H54 (cell line): ENCODE results near the gene RASGRP2.

Experiments
- DNase-seq: peaks from one replicate; pipeline ENCODE4 v3.0.0; 2011; ENCODE audit warnings: low spot score, mixed read lengths; ENCODE audit not compliant: insufficient read length
- FAIRE-seq: peaks from 3 replicates; lab custom pipeline; 2011; peaks lifted over from hg19 to GRCh38; lab: Jason Lieb, UNC
- POLR2A ChIP-seq: IDR thresholded peaks from 2 replicates; pipeline ENCODE4 v1.6.1; 2011; ENCODE audit warnings: low read depth, mild to moderate bottlenecking, low read length

The RASGRP2 gene

GRCh38 chr11:64744544-64745188, 724 bp upstream of the RASGRP2 start:
- no peak for TF ChIP-seq POLR2A
- DNase-seq (no peak), FAIRE-seq (no peak)

GRCh38 chr11:64742889-64743590, 902 bp downstream of the RASGRP2 start:
- DNase-seq: peak; percentile 96
- no peak for TF ChIP-seq POLR2A
- no peak for FAIRE-seq

- TF ChIP-seq POLR2A: no peak
- no peak for FAIRE-seq
- no peak for DNase-seq
Observed at GRCh38 chr11:64742087-64742888, 1.7 kb downstream of the RASGRP2 start.

- no peak for TF ChIP-seq POLR2A
- FAIRE-seq: no peak
- no peak for DNase-seq
Observed at GRCh38 chr11:64741375-64742086, 2.4 kb downstream of the RASGRP2 start.

GRCh38 chr11:64739871-64740270, 4.1 kb downstream of the RASGRP2 start:
- DNase-seq (no peak), FAIRE-seq (no peak)
- no peak for TF ChIP-seq POLR2A

- no peak for FAIRE-seq
- no peak for TF ChIP-seq POLR2A
- no peak for DNase-seq
Observed at GRCh38 chr11:64736654-64737053, 7.3 kb downstream of the RASGRP2 start.

- no peak for FAIRE-seq
- DNase-seq: no peak
- no peak for TF ChIP-seq POLR2A
Observed at GRCh38 chr11:64735725-64736259, 8.2 kb downstream of the RASGRP2 start.

GRCh38 chr11:64734811-64735724, 8.9 kb downstream of the RASGRP2 start:
- FAIRE-seq (no peak), DNase-seq (no peak)
- no peak for TF ChIP-seq POLR2A

GRCh38 chr11:64731601-64732000, 12.3 kb downstream of the RASGRP2 start:
- DNase-seq: no peak
- TF ChIP-seq POLR2A: no peak
- FAIRE-seq: no peak

- FAIRE-seq (no peak), DNase-seq (no peak)
- no peak for TF ChIP-seq POLR2A
Observed at GRCh38 chr11:64729851-64730382, 14.0 kb downstream of the RASGRP2 start.

- FAIRE-seq: no peak
- no peak for TF ChIP-seq POLR2A
- DNase-seq: no peak
Observed at GRCh38 chr11:64728757-64729365, 15.1 kb downstream of the RASGRP2 start.

GRCh38 chr11:64726867-64727530, 16.9 kb downstream of the RASGRP2 start:
- DNase-seq (no peak), FAIRE-seq (no peak)
- no peak for TF ChIP-seq POLR2A
